HepG2 (cell line): ENCODE measurements around the gene GBA2. TPM values are rescaled to one million over a fixed set of nuclear protein-coding genes. Genes with fewer than 3 reads are reported as not detected.
A peak's percentile ranks its signal among the peaks of the same experiment; 100 is the strongest.

Experiments
- ARID3A ChIP-seq: IDR thresholded peaks from 2 replicates; pipeline ENCODE4 v1.6.1; 2012; ENCODE audit warnings: low read depth, low read length, improper control_type of control experiment
- GLI4 ChIP-seq: sonication (generic); formaldehyde crosslinking; IDR thresholded peaks from 2 replicates; pipeline ENCODE4 v1.5.1; 2020; ENCODE audit warnings: missing genetic modification reagents, mild to moderate bottlenecking, moderate library complexity, borderline replicate concordance
- KLF11 ChIP-seq: IDR thresholded peaks from 2 replicates; pipeline ENCODE4 v1.6.1; 2016; ENCODE audit warnings: missing compliant biosample characterization
- YEATS2 ChIP-seq: sonication (generic); formaldehyde crosslinking; IDR thresholded peaks from 2 replicates; pipeline ENCODE4 v1.4.0; 2020; ENCODE audit warnings: missing genetic modification reagents, borderline replicate concordance
- ZFP90 ChIP-seq: sonication (generic); formaldehyde crosslinking; IDR thresholded peaks from 2 replicates; pipeline ENCODE4 v1.8.0; 2022; ENCODE audit warnings: missing genetic modification reagents, mild to moderate bottlenecking, inconsistent platforms, borderline replicate concordance
- ZNF143 ChIP-seq: sonication (generic); formaldehyde crosslinking; IDR thresholded peaks from 2 replicates; pipeline ENCODE4 v1.4.0; 2020; ENCODE audit warnings: missing genetic modification reagents
- ZNF280B ChIP-seq: sonication (generic); formaldehyde crosslinking; IDR thresholded peaks from 2 replicates; pipeline ENCODE4 v1.5.0; 2020; ENCODE audit warnings: missing genetic modification reagents, mild to moderate bottlenecking, borderline replicate concordance
- ZNF318 ChIP-seq: sonication (generic); formaldehyde crosslinking; IDR thresholded peaks from 2 replicates; pipeline ENCODE4 v1.4.0; 2020; ENCODE audit warnings: mild to moderate bottlenecking, missing genetic modification reagents
- ZNF337 ChIP-seq: sonication (generic); formaldehyde crosslinking; IDR thresholded peaks from 2 replicates; pipeline ENCODE4 v1.5.1; 2020; ENCODE audit warnings: missing genetic modification reagents, low read depth, mild to moderate bottlenecking, borderline replicate concordance
- ZNF432 ChIP-seq: sonication (generic); formaldehyde crosslinking; IDR thresholded peaks from 2 replicates; pipeline ENCODE4 v1.5.0; 2020; ENCODE audit warnings: missing genetic modification reagents, mild to moderate bottlenecking, borderline replicate concordance
- ZNF766 ChIP-seq: sonication (generic); formaldehyde crosslinking; IDR thresholded peaks from 2 replicates; pipeline ENCODE4 v1.5.0; 2020; ENCODE audit warnings: missing genetic modification reagents, borderline replicate concordance
- ZNF891 ChIP-seq: sonication (generic); formaldehyde crosslinking; IDR thresholded peaks from 2 replicates; pipeline ENCODE4 v1.5.0; 2020; ENCODE audit warnings: mild to moderate bottlenecking, missing genetic modification reagents
- polyA plus RNA-seq, 8 experiments: library from polyadenylated mRNA; depleted of rRNA in 3 of 8; stranded (reverse) in 7 of 8; unstranded in 1 of 8; fragments of >200 nt; fragmentation: Illumina TruSeq in 4 of 8; extraction: Trizol in 4 of 8; gene quantifications; 2 replicates each; pipeline versions ENCODE4 v1.2.1 to v1.2.3, GENCODE V29; 2011 to 2016; ENCODE audit warnings: low read depth in 4 of 8, missing spikeins in 1 of 8, mixed read lengths in 1 of 8; ENCODE audit not compliant: insufficient read depth in 1 of 8
- total RNA-seq, 5 experiments: library from RNA; depleted of rRNA; stranded (reverse); fragments of >200 nt; fragmentation: Illumina TruSeq; extraction: Trizol; gene quantifications; 2 replicates each; pipeline ENCODE4 v1.2.3, GENCODE V29; 2016; ENCODE audit warnings: low read depth in 1 of 5
- TF ChIP-seq, protein P1 (sequence below): sonication (generic); formaldehyde crosslinking; conservative IDR thresholded peaks from 2 replicates; pipeline ENCODE4 v1.4.0; 2020; ENCODE audit warnings: missing genetic modification reagents

The GBA2 gene
- total and polyA plus RNA-seq, 2 of the 13 experiments (the other 11 are each of a cell fraction or from before 2014, with no cell fraction given), result 37.5 to 86.1 TPM

DNA sequence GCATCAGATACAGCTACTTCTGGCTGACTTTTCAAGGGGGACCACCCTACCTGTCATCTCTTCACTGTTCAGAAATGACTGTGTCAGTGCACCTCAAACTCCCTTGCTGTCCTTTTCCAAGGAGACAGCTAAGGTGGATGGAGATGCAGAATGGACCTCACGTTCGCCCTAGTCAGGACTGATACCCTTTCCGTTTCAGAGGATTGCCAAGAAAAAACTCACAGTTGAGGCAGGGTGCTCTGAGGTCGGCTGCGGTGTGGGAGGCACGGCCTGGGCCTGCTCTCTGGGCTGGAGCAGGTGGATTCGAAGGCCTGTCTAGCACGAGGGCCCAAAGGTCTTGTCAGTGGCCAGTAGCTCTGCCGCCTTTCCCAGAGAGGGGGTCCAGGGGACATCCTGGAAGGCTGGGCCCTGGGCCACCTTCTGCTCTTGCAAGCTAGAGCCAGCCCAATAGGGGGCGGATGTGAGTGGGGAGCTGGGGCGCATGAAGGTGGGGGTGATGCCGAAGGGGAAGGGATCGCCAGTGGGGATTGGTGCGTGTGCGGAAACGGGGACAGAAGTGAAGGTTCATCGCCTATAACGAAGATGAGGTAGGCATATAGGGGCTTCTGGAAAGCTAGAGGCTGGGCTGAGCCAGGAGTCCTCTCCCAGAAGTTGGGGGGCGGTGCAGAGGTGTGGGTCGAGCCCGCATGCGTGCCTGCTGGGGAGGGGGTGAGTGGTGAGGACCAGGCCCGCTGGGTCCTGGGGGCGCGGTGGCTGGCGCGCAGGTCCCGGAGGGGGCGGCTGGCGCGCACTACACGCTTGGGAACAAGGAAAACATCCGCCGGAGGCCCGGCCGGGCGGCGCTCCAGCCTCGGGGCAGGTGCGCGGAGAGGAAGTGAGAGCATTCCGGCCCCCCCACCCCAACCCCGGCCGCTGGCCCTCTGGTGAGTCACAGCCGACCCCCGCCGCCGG, 7.5 kb upstream of the GBA2 start (continued):
- TF ChIP-seq ZNF891 (CRISPR knock-in tag) (peak; percentile 69), KLF11 (CRISPR knock-in tag) (peak; percentile 51; the same call in 1 of the 2 replicates), ZNF280B (CRISPR knock-in tag) (peak; percentile 88), ZNF337 (CRISPR knock-in tag) (no peak), ZNF766 (peak; percentile 84; the same call in 1 of the 2 replicates), ZFP90 (CRISPR knock-in tag) (peak; percentile 85), ARID3A (no peak), GLI4 (CRISPR knock-in tag) (0 out of 2 replicates have a peak, but pooled peaks have one; percentile 49), ZNF143 (CRISPR knock-in tag) (peak; percentile 46; the same call in 1 of the 2 replicates), ZNF432 (CRISPR knock-in tag) (no peak), YEATS2 (CRISPR knock-in tag) (no peak; the same call in 1 of the 2 replicates), ZNF318 (CRISPR knock-in tag) (0 out of 2 replicates have a peak, but pooled peaks have one; percentile 44)
- TF ChIP-seq, protein P1, sequence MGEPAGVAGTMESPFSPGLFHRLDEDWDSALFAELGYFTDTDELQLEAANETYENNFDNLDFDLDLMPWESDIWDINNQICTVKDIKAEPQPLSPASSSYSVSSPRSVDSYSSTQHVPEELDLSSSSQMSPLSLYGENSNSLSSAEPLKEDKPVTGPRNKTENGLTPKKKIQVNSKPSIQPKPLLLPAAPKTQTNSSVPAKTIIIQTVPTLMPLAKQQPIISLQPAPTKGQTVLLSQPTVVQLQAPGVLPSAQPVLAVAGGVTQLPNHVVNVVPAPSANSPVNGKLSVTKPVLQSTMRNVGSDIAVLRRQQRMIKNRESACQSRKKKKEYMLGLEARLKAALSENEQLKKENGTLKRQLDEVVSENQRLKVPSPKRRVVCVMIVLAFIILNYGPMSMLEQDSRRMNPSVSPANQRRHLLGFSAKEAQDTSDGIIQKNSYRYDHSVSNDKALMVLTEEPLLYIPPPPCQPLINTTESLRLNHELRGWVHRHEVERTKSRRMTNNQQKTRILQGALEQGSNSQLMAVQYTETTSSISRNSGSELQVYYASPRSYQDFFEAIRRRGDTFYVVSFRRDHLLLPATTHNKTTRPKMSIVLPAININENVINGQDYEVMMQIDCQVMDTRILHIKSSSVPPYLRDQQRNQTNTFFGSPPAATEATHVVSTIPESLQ (CRISPR knock-in tag), result no peak
